IMR-90 (cell line): Measurements from ENCODE around the gene EMCN. TPM values are rescaled to one million over a fixed set of nuclear protein-coding genes. Genes with fewer than 3 reads are reported as not detected.
"Not testable (repeated sequence)": the region's sequence is repeated elsewhere in the genome, so short reads cannot be mapped to it uniquely, and the experiment has no call there.

Experiments
- ATAC-seq: fragments of 200-7000 bp; cut with Tn5 transposase; 2 replicates; pipeline ENCODE4 v1.9.1; 2020; ENCODE audit warnings: low read depth, mild to moderate bottlenecking, moderate library complexity
- BruUV-seq: library from RNA; stranded (reverse); fragments of 400-500 nt; replicated peaks from 2 replicates; lab custom pipeline; 2021; lab: Mats Ljungman, UMichigan
- CTCF ChIA-PET: fragments of 300-600 bp; formaldehyde crosslinking; extraction: SDS; loops from one replicate; lab custom pipeline; 2021; ENCODE audit warnings: antibody characterized with exemption; lab: Yijun Ruan, JAX
- POLR2A ChIA-PET: fragments of 300-600 bp; sonication (Branson Sonifier 250); formaldehyde crosslinking; loops from one replicate; lab custom pipeline; 2022; ENCODE audit warnings: antibody characterized with exemption; ENCODE audit not compliant: unreplicated experiment; lab: Charles Lee
- DNase-seq: peaks from one replicate; pipeline ENCODE4 v3.0.0; 2013
- H2AFZ ChIP-seq: replicated peaks from 2 replicates; pipeline ENCODE3; 2013; ENCODE audit warnings: low read length, mild to moderate bottlenecking; ENCODE audit not compliant: poor library complexity
- H2AK5ac ChIP-seq: 2 replicates; pipeline ENCODE4 v1.6.1; 2013; ENCODE audit warnings: low read depth, low read length, inconsistent platforms
- H2AK9ac ChIP-seq: replicated peaks from 2 replicates; pipeline ENCODE3; 2013; ENCODE audit warnings: mild to moderate bottlenecking, low read depth, low read length, moderate library complexity; ENCODE audit not compliant: poor library complexity
- H2BK120ac ChIP-seq: 2 replicates; pipeline ENCODE4 v1.6.1; 2013; ENCODE audit warnings: low read depth, low read length, inconsistent platforms
- H2BK15ac ChIP-seq: 3 replicates; pipeline ENCODE4 v1.6.1; 2013; ENCODE audit warnings: low read depth, low read length, inconsistent platforms
- H2BK20ac ChIP-seq: 2 replicates; pipeline ENCODE4 v1.6.1; 2013; ENCODE audit warnings: low read depth, mild to moderate bottlenecking, inconsistent platforms, low read length, moderate library complexity
- H2BK5ac ChIP-seq: 2 replicates; pipeline ENCODE4 v1.6.1; 2013; ENCODE audit warnings: mild to moderate bottlenecking, low read depth, low read length, inconsistent platforms; ENCODE audit not compliant: poor library complexity, severe bottlenecking
- H3K14ac ChIP-seq: replicated peaks from 2 replicates; pipeline ENCODE4 v1.6.1; 2013; ENCODE audit warnings: low read depth, low read length, inconsistent platforms
- H3K18ac ChIP-seq: 2 replicates; pipeline ENCODE4 v1.6.1; 2013; ENCODE audit warnings: low read depth, low read length, control low read depth
- H3K23ac ChIP-seq: 2 replicates; pipeline ENCODE4 v1.6.1; 2013; ENCODE audit warnings: low read depth, low read length, inconsistent platforms
- H3K27ac ChIP-seq: 2 replicates; pipeline ENCODE4 v1.5.1; 2013; ENCODE audit warnings: mild to moderate bottlenecking, control low read depth, low read length; ENCODE audit not compliant: insufficient read depth
- H3K27me3 ChIP-seq: 2 replicates; pipeline ENCODE4 v1.6.1; 2013; ENCODE audit warnings: low read length; ENCODE audit not compliant: control insufficient read depth, insufficient read depth
- H3K36me3 ChIP-seq: 2 replicates; pipeline ENCODE4 v1.6.1; 2013; ENCODE audit warnings: low read length, mixed read lengths; ENCODE audit not compliant: control insufficient read depth, insufficient read depth
- H3K4ac ChIP-seq: 2 replicates; pipeline ENCODE4 v1.6.1; 2013; ENCODE audit warnings: low read depth, low read length, inconsistent platforms
- H3K4me1 ChIP-seq: 2 replicates; pipeline ENCODE4 v1.6.1; 2013; ENCODE audit warnings: low read length, mixed read lengths; ENCODE audit not compliant: control insufficient read depth, insufficient read depth
- H3K4me2 ChIP-seq: 2 replicates; pipeline ENCODE4 v1.6.1; 2013; ENCODE audit warnings: low read depth, mild to moderate bottlenecking, control low read depth, low read length, moderate library complexity
- H3K4me3 ChIP-seq: 2 replicates; pipeline ENCODE4 v1.5.1; 2013; ENCODE audit warnings: low read depth, mild to moderate bottlenecking, control low read depth, low read length, moderate library complexity; ENCODE audit not compliant: insufficient read depth
- H3K56ac ChIP-seq: 2 replicates; pipeline ENCODE4 v1.6.1; 2013; ENCODE audit warnings: low read length, inconsistent platforms; ENCODE audit not compliant: insufficient read depth; ENCODE audit errors: extremely low read depth
- H3K79me1 ChIP-seq, 2 experiments: 2 replicates each; pipeline ENCODE4 v1.6.1; 2013; ENCODE audit warnings: low read length in 2 of 2, inconsistent platforms in 1 of 2, low read depth in 1 of 2
- H3K9ac ChIP-seq: 2 replicates; pipeline ENCODE4 v1.6.1; 2013; ENCODE audit warnings: low read depth, low read length, control low read depth
- H3K9me1 ChIP-seq: 2 replicates; pipeline ENCODE4 v1.6.1; 2013; ENCODE audit warnings: low read length, inconsistent platforms; ENCODE audit not compliant: insufficient read depth
- H3K9me3 ChIP-seq: 2 replicates; pipeline ENCODE4 v1.6.1; 2013; ENCODE audit warnings: low read length; ENCODE audit not compliant: control insufficient read depth, insufficient read depth
- H4K20me1 ChIP-seq: 2 replicates; pipeline ENCODE4 v1.6.1; 2013; ENCODE audit warnings: low read length, inconsistent platforms; ENCODE audit not compliant: insufficient read depth
- H4K5ac ChIP-seq: 2 replicates; pipeline ENCODE4 v1.6.1; 2013; ENCODE audit warnings: mild to moderate bottlenecking, low read depth, low read length, control low read depth
- H4K8ac ChIP-seq, 2 experiments: 2 replicates each; pipeline ENCODE4 v1.6.1; 2013; ENCODE audit warnings: low read depth in 2 of 2, low read length in 2 of 2, control low read depth in 1 of 2, inconsistent platforms in 1 of 2
- H4K91ac ChIP-seq: 2 replicates; pipeline ENCODE4 v1.6.1; 2013; ENCODE audit warnings: low read depth, low read length, inconsistent platforms; ENCODE audit not compliant: insufficient read depth
- WGBS, 2 experiments: methylation state at CpG; one replicate each; pipeline versions ENCODE4 v1.1.5 to v1.1.7; 2013; ENCODE audit warnings: missing lambda C conversion rate in 2 of 2; ENCODE audit not compliant: insufficient read length in 1 of 2; ENCODE audit errors: extremely low coverage in 2 of 2; 5-methylcytosine and 5-hydroxymethylcytosine counted together
- dilution Hi-C: fragments of 300-500 bp; cut with HindIII; formaldehyde crosslinking; loops from one replicate; pipeline ENCODE4 v1.14.3; 2018; ENCODE audit warnings: low sequenced_read_pairs; ENCODE audit not compliant: unreplicated experiment
- in situ Hi-C: fragments of 300-500 bp; cut with MboI; formaldehyde crosslinking; loops from 3 replicates; pipeline ENCODE4 v1.14.3; 2019; ENCODE audit warnings: low sequenced_read_pairs, inconsistent platforms, mixed read lengths
- intact Hi-C: fragments of 100-400 bp; cut with micrococcal nuclease; formaldehyde crosslinking; loops from 2 replicates; pipeline ENCODE4 v1.10.0; 2022
- polyA plus RNA-seq, 3 experiments: library from polyadenylated mRNA; depleted of rRNA; stranded (reverse); fragments of >200 nt; gene quantifications; 2 replicates each; pipeline ENCODE4 v1.2.3, GENCODE V29; 2012; ENCODE audit warnings: low replicate concordance in 1 of 3
- total RNA-seq: library from RNA; depleted of rRNA; stranded (reverse); fragments of >200 nt; gene quantifications from 2 replicates; pipeline ENCODE4 v1.2.3, GENCODE V29; 2012

EMCN gene
- total and polyA plus RNA-seq, 2 of the 4 experiments (the other 2 are of a cell fraction), result not detected

- ATAC-seq, result not testable (repeated sequence)
Observed at GRCh38 chr4:100352352-100352751, 165.5 kb downstream of the EMCN start.

More at GRCh38 chr4:100352352-100352751, 165.5 kb downstream of the EMCN start:
- H3K14ac ChIP-seq, H3K56ac ChIP-seq, H2AK5ac ChIP-seq, H3K9ac ChIP-seq, H3K9me1 ChIP-seq, H4K5ac ChIP-seq, dilution Hi-C loops, H2AK9ac ChIP-seq, H3K4me2 ChIP-seq, BruUV-seq, H2AFZ ChIP-seq, H3K4me3 ChIP-seq, H3K79me1 ChIP-seq, POLR2A ChIA-PET, H2BK15ac ChIP-seq, H3K18ac ChIP-seq, H4K91ac ChIP-seq, intact Hi-C loops, H2BK120ac ChIP-seq, H3K9me3 ChIP-seq, H4K20me1 ChIP-seq, H3K27ac ChIP-seq, H2BK20ac ChIP-seq, DNase-seq, H3K4me1 ChIP-seq, H2BK5ac ChIP-seq, H3K36me3 ChIP-seq, H3K27me3 ChIP-seq, in situ Hi-C loops, H3K23ac ChIP-seq, H3K4ac ChIP-seq, H4K8ac ChIP-seq: not testable (repeated sequence)
- no CpG with 5 or more reads among the region's 3 CpGs for WGBS, 2 experiments
- CTCF ChIA-PET, result interaction anchor here (0.6 kb wide), 1 partner anchor 786 kb away, joined by 3 read pairs; no protein-coding TSS in a partner anchor
